Activated B cell treated with CpG ODN at 0.5 μM for 24 hours (primary cell): ENCODE data around the gene SMDT1. TPM values are rescaled to one million over a fixed set of nuclear protein-coding genes. Genes with fewer than 3 reads are reported as not detected.

ENCODE experiments used
- ATAC-seq: fragments of 200-7000 bp; cut with Tn5 transposase; one replicate; pipeline ENCODE4 v1.10.0; 2021; ENCODE audit warnings: low read depth, mild to moderate bottlenecking, moderate library complexity
- CTCF ChIA-PET: fragments of 350-600 bp; sonication (Branson Sonifier 250); formaldehyde crosslinking; loops from one replicate; lab custom pipeline; 2021; ENCODE audit warnings: antibody characterized with exemption; lab: Charles Lee
- POLR2A ChIA-PET: fragments of 350-600 bp; sonication (Branson Sonifier 250); formaldehyde crosslinking; loops from one replicate; lab custom pipeline; 2021; ENCODE audit warnings: antibody characterized with exemption; lab: Charles Lee
- DNase-seq: peaks from one replicate; pipeline ENCODE4 v3.0.0; 2022
- H3K27ac Mint-ChIP-seq: one replicate; pipeline ENCODE4 v1.8.0; 2020; ENCODE audit warnings: mixed read lengths
- H3K27me3 Mint-ChIP-seq: one replicate; pipeline ENCODE4 v1.8.0; 2021; ENCODE audit warnings: mixed read lengths
- H3K36me3 Mint-ChIP-seq: one replicate; pipeline ENCODE4 v1.8.0; 2021; ENCODE audit warnings: low read depth, mixed read lengths
- H3K4me1 Mint-ChIP-seq: one replicate; pipeline ENCODE4 v1.8.0; 2021; ENCODE audit warnings: mixed read lengths
- H3K4me3 Mint-ChIP-seq: one replicate; pipeline ENCODE4 v1.8.0; 2020; ENCODE audit warnings: mild to moderate bottlenecking, mixed read lengths
- H3K9me3 Mint-ChIP-seq: one replicate; pipeline ENCODE4 v1.8.0; 2020; ENCODE audit warnings: mixed read lengths
- CTCF ChIP-seq: fragments of 200-600 bp; IDR thresholded peaks from one replicate; pipeline ENCODE4 v1.8.0; 2022; ENCODE audit warnings: antibody characterized with exemption, mild to moderate bottlenecking
- intact Hi-C: fragments of 100-400 bp; cut with micrococcal nuclease; formaldehyde crosslinking; loops from one replicate; pipeline ENCODE4 v1.15.1; 2024
- total RNA-seq: library from RNA; stranded (reverse); gene quantifications from 2 replicates; pipeline ENCODE4 v1.2.3, GENCODE V29; 2022

SMDT1 gene
- total RNA-seq = 165 and 167 TPM in 2 replicates

DNA sequence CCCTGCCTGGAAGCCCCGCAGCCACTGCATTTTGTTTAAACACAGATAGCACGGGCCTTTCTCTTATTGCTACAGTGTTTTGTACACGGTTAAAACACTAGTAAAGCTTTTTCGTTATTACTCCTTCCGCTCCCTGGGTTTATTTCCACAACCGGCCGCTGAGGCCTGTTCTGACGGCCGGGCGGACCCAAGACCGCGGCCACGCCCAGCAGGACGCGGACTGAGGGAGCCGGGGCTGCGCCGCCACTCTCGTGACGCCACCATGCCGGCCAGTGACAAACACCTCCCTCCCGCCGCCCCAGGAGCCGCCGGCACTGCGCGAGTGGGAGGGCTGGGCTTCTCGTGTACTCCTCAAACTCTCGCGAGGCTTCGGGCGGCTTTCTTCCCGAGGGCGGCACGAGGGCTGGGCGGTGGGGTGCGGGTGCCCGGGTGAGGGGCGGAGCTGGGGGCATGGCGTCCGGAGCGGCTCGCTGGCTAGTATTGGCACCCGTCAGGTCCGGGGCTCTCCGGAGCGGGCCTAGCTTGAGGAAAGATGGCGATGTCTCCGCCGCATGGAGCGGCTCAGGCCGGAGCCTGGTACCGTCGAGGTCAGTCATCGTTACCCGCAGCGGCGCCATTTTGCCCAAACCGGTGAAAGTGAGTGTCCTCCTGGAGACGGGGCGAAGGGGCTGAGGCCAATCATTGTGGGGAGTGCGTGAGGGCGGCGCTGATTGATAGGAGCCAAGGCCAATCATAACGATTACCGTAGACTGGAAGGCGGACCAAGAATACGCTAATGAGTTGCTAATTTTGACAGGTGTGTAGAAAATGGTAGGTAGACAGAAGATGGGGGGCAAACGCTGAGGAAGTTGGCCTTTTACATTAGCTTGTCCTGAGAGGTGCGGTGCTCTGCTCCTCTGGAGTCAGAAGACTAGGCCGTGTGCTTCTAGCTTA, at the start of gene SMDT1:
Gene SMDT1 (plus strand): TSS at position 382 of the 933 bp plus-strand sequence. CDS start 69 bp downstream, at position 451.
- H3K27me3 Mint-ChIP-seq = no peaks in the 10 kb centered on the region
- ChIA-PET POLR2A (interaction anchor here (0.5 to 4.3 kb wide), 36 partner anchors 9 to 1038 kb away, joined by 3 to 174 read pairs (median 4); partner anchors contain the start of genes CENPM, NAGA, NDUFA6 and POLDIP3), CTCF (interaction anchor here (0.7 to 3.2 kb wide), 3 partner anchors 11 to 111 kb away, joined by 3 to 17 read pairs (median 3); partner anchors contain the start of gene NDUFA6)
- H3K4me3 Mint-ChIP-seq = peak within 1 kb of the TSS; percentile 95
- H3K9me3 Mint-ChIP-seq = no peaks in the 10 kb centered on the region
- peak; percentile 97 for DNase-seq
- peak within 1 kb of the TSS; percentile 97 for H3K27ac Mint-ChIP-seq
- H3K4me1 Mint-ChIP-seq = peaks cover 38% of the 10 kb centered on the region
- peaks cover 34% of the 10 kb centered on the region for H3K36me3 Mint-ChIP-seq
- intact Hi-C loops = loop anchor here (1.0 to 10.0 kb wide), 5 partner anchors 9 to 275 kb away; partner anchors contain the start of genes CCDC134, NAGA, NDUFA6 and SREBF2
- peak; percentile 89 for ATAC-seq
- TF ChIP-seq CTCF = no peak

DNA sequence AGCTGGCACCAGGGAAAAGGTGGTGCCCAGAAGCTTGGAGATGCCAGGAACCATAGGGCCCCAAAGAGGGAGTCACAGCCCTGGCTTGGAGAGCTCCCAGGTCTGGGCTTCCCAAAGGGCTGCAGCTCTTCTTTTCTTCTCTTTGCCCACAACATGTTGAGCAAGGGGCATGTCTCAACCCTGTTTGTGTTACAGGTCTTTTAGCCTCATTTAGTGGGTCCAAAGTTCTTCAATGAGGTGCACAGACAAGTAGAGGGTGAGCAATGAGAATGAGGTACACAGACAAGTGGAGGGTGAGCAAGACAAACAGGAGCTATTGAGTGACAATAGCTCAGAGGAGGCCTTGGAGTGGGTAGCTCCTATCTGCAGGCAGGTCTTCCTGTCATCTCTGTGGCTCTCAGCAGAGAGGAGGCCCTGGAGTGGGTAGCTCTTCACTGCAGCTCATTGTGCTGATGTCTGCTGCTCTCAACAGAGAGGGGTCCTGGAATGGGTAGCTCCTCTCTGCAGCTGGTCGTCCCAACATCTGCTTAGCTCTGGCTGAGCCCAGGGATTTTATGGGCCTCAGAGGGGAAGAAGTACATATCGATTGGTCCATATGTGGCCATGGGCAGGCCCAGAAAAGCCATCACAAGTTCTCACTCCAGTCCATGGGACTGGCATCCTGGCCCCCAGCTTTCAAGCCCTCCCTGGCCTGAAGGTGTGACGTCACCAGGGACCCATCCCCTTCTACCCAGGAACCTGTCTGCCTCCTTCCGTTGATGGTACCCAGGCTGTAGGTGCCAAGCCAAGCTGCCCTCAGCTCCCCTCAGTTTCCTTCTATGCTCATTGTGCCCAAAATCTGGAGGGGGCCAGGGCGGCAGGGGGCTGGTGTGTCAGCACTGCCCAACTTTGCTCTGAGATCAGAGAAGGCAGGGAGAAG, 46.0 kb upstream of the SMDT1 start:
- intact Hi-C loops = loop anchor here (5.0 kb wide), 1 partner anchor 36 kb away; the partner anchor contains the start of gene WBP2NL
- CTCF ChIA-PET = no interaction called here
- no peaks in the 10 kb centered on the region for H3K27me3 Mint-ChIP-seq
- H3K27ac Mint-ChIP-seq = no peak overlapping the region
- DNase-seq = no peak
- H3K36me3 Mint-ChIP-seq = peaks cover 5% of the 10 kb centered on the region
- POLR2A ChIA-PET = interaction anchor here (1.3 to 1.5 kb wide), 3 partner anchors 9 to 46 kb away, joined by 3 to 7 read pairs (median 4); partner anchors contain the start of genes SMDT1 and WBP2NL
- H3K4me1 Mint-ChIP-seq = peaks cover 35% of the 10 kb centered on the region
- H3K9me3 Mint-ChIP-seq = peaks cover 3% of the 10 kb centered on the region
- no peak for TF ChIP-seq CTCF
- no peak overlapping the region for H3K4me3 Mint-ChIP-seq
- ATAC-seq = no peak

GRCh38 chr22:42035256-42035655, 44.2 kb upstream of the SMDT1 start:
- ATAC-seq (no peak), DNase-seq (no peak)
- Mint-ChIP-seq H3K27ac (no peak overlapping the region), H3K4me1 (peaks cover 45% of the 10 kb centered on the region), H3K9me3 (peaks cover 3% of the 10 kb centered on the region), H3K27me3 (no peaks in the 10 kb centered on the region), H3K36me3 (peaks cover 5% of the 10 kb centered on the region), H3K4me3 (no peak overlapping the region)
- ChIA-PET POLR2A (interaction anchor here (0.6 kb wide), 1 partner anchor 14 kb away, joined by 8 read pairs; no protein-coding TSS in a partner anchor), CTCF (no interaction called here)
- no peak for TF ChIP-seq CTCF
- intact Hi-C loops = no loop called here

- peaks cover 18% of the 10 kb centered on the region for H3K36me3 Mint-ChIP-seq
- no peak overlapping the region for H3K4me3 Mint-ChIP-seq
- peaks cover 11% of the 10 kb centered on the region for H3K9me3 Mint-ChIP-seq
- intact Hi-C loops = no loop called here
- H3K27ac Mint-ChIP-seq = no peak overlapping the region
- peaks cover 22% of the 10 kb centered on the region for H3K4me1 Mint-ChIP-seq
- DNase-seq = no peak
- TF ChIP-seq CTCF = no peak
- ChIA-PET CTCF (no interaction called here), POLR2A (interaction anchor here (0.7 to 0.8 kb wide), 4 partner anchors 9 to 239 kb away, joined by 3 to 5 read pairs (median 3); partner anchors contain the start of gene CCDC134)
- ATAC-seq = no peak
- no peaks in the 10 kb centered on the region for H3K27me3 Mint-ChIP-seq
These were observed 40.2 kb upstream of the SMDT1 start for GRCh38 chr22:42039271-42039670.
